Left colon (tissue), 2 donors: ENCODE data around the gene LRRC1. TPM values are rescaled to one million over a fixed set of nuclear protein-coding genes. Genes with fewer than 3 reads are reported as not detected.
"Not testable (repeated sequence)": the region's sequence is repeated elsewhere in the genome, so short reads cannot be mapped to it uniquely, and the experiment has no call there.

Source experiments
- ATAC-seq: fragments of 200-7000 bp; cut with Tn5 transposase; one replicate; pipeline ENCODE4 v1.9.1; 2020; ENCODE audit warnings: mild to moderate bottlenecking, moderate library complexity
- DNase-seq, 2 donors: peaks; one replicate each; pipeline ENCODE4 v3.0.0-alpha.2; 2020
- intact Hi-C, 2 donors: fragments of 100-400 bp; cut with DNase I in 1 of 2; cut with micrococcal nuclease in 1 of 2; formaldehyde crosslinking; loops; one replicate each; pipeline versions ENCODE4 v1.11.2 to v1.14.0; 2022; cut with DNase I, micrococcal nuclease
- long read RNA-seq: library from polyadenylated mRNA; unstranded; transcript quantifications from one replicate; pipeline ENCODE4 v2.0.0, GENCODE V29; 2021
- total RNA-seq, 2 donors: library from RNA; stranded (reverse); fragmentation: NEBNext Ultra II Directional; extraction: Animal tissue kit (Norgen Biotek cat#: 25700); gene quantifications; one replicate each; pipeline ENCODE4 v1.2.1, GENCODE V29; 2021
- donor health status: DM: no; HTN: no; CAD: no.
- donor health status: DM: yes; HTN: yes; CAD: no.

LRRC1 gene
- 10 to 100 TPM; 69.2 to 85.7 TPM for total RNA-seq
- long read RNA-seq, transcript LRRC1-202 (14 exons, 3,180 nt): major isoform, 239 of 284 reads
- long read RNA-seq, partial matches to known transcripts: 9 of 284 reads
- long read RNA-seq, other reads (novel, unspliced or antisense): 33 of 284 reads

GRCh38 chr6:53794720-53795339, at the start of gene LRRC1:
Gene LRRC1, plus strand, starts transcription at chr6:53795005. Its CDS starts 252 bp downstream, at chr6:53795257.
- ATAC-seq (peak; percentile 69), DNase-seq (peak; percentile 90 to 95)
- intact Hi-C loops: no loop called here

GRCh38 chr6:53746442-53747103, 48.2 kb upstream of the LRRC1 start:
- ATAC-seq: no peak
- no peak for DNase-seq
- intact Hi-C loops: no loop called here

GRCh38 chr6:53750052-53750650, 44.7 kb upstream of the LRRC1 start:
- ATAC-seq (peak; percentile 45), DNase-seq (no peak)
- intact Hi-C loops: no loop called here

GRCh38 chr6:53751417-53751816, 43.4 kb upstream of the LRRC1 start:
- ATAC-seq: no peak
- intact Hi-C loops: no loop called here
- DNase-seq: no peak

- ATAC-seq (no peak), DNase-seq (no peak)
- intact Hi-C loops: no loop called here
Measured at GRCh38 chr6:53752440-53752839, 42.4 kb upstream of the LRRC1 start.

GRCh38 chr6:53752856-53753255, 41.9 kb upstream of the LRRC1 start:
- DNase-seq (no peak), ATAC-seq (no peak)
- intact Hi-C loops: no loop called here

- intact Hi-C loops: no loop called here
- no peak for ATAC-seq
- no peak for DNase-seq
Measured at GRCh38 chr6:53754330-53754729, 40.5 kb upstream of the LRRC1 start.

- intact Hi-C loops: no loop called here
- no peak for ATAC-seq
- DNase-seq: no peak
Measured at GRCh38 chr6:53756396-53756795, 38.4 kb upstream of the LRRC1 start.

GRCh38 chr6:53758496-53758895, 36.3 kb upstream of the LRRC1 start:
- no peak for ATAC-seq
- DNase-seq: no peak
- intact Hi-C loops: no loop called here

- ATAC-seq (no peak), DNase-seq (no peak)
- intact Hi-C loops: no loop called here
Measured at GRCh38 chr6:53761036-53761435, 33.8 kb upstream of the LRRC1 start.

- intact Hi-C loops: no loop called here
- ATAC-seq (no peak), DNase-seq (no peak)
Measured at GRCh38 chr6:53765270-53765669, 29.5 kb upstream of the LRRC1 start.

- DNase-seq (no peak), ATAC-seq (no peak)
- intact Hi-C loops: no loop called here
Measured at GRCh38 chr6:53766930-53767329, 27.9 kb upstream of the LRRC1 start.

- no peak for DNase-seq
- intact Hi-C loops: no loop called here
- ATAC-seq: no peak
Measured at GRCh38 chr6:53767941-53768340, 26.9 kb upstream of the LRRC1 start.

- intact Hi-C loops: no loop called here
- no peak for ATAC-seq
- DNase-seq: no peak
Measured at GRCh38 chr6:53768636-53769035, 26.2 kb upstream of the LRRC1 start.

GRCh38 chr6:53770780-53771249, 24.0 kb upstream of the LRRC1 start:
- no peak for DNase-seq
- ATAC-seq: no peak
- intact Hi-C loops: no loop called here

- no peak for ATAC-seq
- intact Hi-C loops: no loop called here
- no peak for DNase-seq
Measured at GRCh38 chr6:53771785-53772624, 22.8 kb upstream of the LRRC1 start.

GRCh38 chr6:53773044-53773696, 21.6 kb upstream of the LRRC1 start:
- ATAC-seq (no peak), DNase-seq (no peak)
- intact Hi-C loops: no loop called here

GRCh38 chr6:53776152-53776551, 18.7 kb upstream of the LRRC1 start:
- DNase-seq, ATAC-seq, intact Hi-C loops: not testable (repeated sequence)

- intact Hi-C loops, DNase-seq, ATAC-seq: not testable (repeated sequence)
Measured at GRCh38 chr6:53784991-53785390, 9.8 kb upstream of the LRRC1 start.
